ENCODE results near the gene MLXIP. TPM values are rescaled to one million over a fixed set of nuclear protein-coding genes. Genes with fewer than 3 reads are reported as not detected.

The MLXIP gene
- total and polyA plus RNA-seq, 8 donors: 48.1 to 98.7 (median 77.9) TPM

- Histone ChIP-seq H3K4me1 (peaks cover 0 to 19% of the 10 kb centered on the region in 2 donors), H3K36me3 (peaks cover 0 to 65% of the 10 kb centered on the region in 2 donors), H3K27me3 (no peaks in the 10 kb centered on the region), H3K9me3 (no peaks in the 10 kb centered on the region), H3K4me3 (no peak overlapping the region), H3K27ac (no peak overlapping the region)
- no peak for ATAC-seq
- intact Hi-C loops (cut with DNase I): loop anchor here in 1 of 2 donors (5.0 kb wide), 1 partner anchor 71 kb away; no protein-coding TSS in a partner anchor
- peak in 1 of 4 donors; percentile 29 for DNase-seq
- TF ChIP-seq CTCF (IDR thresholded peaks at IDR 0.05): no peak
Measured at GRCh38 chr12:122128481-122128880, 49.9 kb downstream of the MLXIP start.

- Histone ChIP-seq H3K9me3 (no peaks in the 10 kb centered on the region), H3K4me3 (no peak overlapping the region), H3K36me3 (peaks cover 0 to 72% of the 10 kb centered on the region in 2 donors), H3K4me1 (peaks cover 0 to 15% of the 10 kb centered on the region in 2 donors), H3K27ac (no peak overlapping the region), H3K27me3 (no peaks in the 10 kb centered on the region)
- TF ChIP-seq CTCF (IDR thresholded peaks at IDR 0.05): no peak
- no peak for DNase-seq
- intact Hi-C loops (cut with DNase I): loop anchor here in 1 of 2 donors (5.0 kb wide), 1 partner anchor 72 kb away; no protein-coding TSS in a partner anchor
- ATAC-seq: no peak
Measured at GRCh38 chr12:122129131-122129530, 50.6 kb downstream of the MLXIP start.

- Histone ChIP-seq H3K36me3 (peaks cover 0 to 82% of the 10 kb centered on the region in 2 donors), H3K4me1 (peaks cover 0 to 8% of the 10 kb centered on the region in 2 donors), H3K27me3 (no peaks in the 10 kb centered on the region), H3K9me3 (no peaks in the 10 kb centered on the region), H3K4me3 (no peak overlapping the region), H3K27ac (no peak overlapping the region)
- ATAC-seq (no peak), DNase-seq (no peak)
- intact Hi-C loops (cut with DNase I): no loop called here
- no peak for TF ChIP-seq CTCF (IDR thresholded peaks at IDR 0.05)
Measured at GRCh38 chr12:122130150-122130549, 51.6 kb downstream of the MLXIP start.

GRCh38 chr12:122133192-122133950 is 54.8 kb downstream of the MLXIP start:
- TF ChIP-seq CTCF (IDR thresholded peaks at IDR 0.05): no peak
- intact Hi-C loops (cut with DNase I): no loop called here
- ATAC-seq: no peak

GRCh38 chr12:122135437-122136031 is 57.0 kb downstream of the MLXIP start:
- no peak for DNase-seq
- no peaks in the 10 kb centered on the region for H3K27me3 ChIP-seq
- H3K9me3 ChIP-seq: no peaks in the 10 kb centered on the region
- no peak for TF ChIP-seq CTCF (IDR thresholded peaks at IDR 0.05)
- H3K4me3 ChIP-seq: no peak overlapping the region
- no peaks in the 10 kb centered on the region for H3K4me1 ChIP-seq
- H3K36me3 ChIP-seq: peaks cover 0 to 96% of the 10 kb centered on the region in 2 donors
- intact Hi-C loops (cut with DNase I): no loop called here
- no peak for ATAC-seq
- no peak overlapping the region for H3K27ac ChIP-seq

More at GRCh38 chr12:122133192-122133950, 54.8 kb downstream of the MLXIP start:
- Histone ChIP-seq H3K27ac (no peak overlapping the region), H3K4me1 (no peaks in the 10 kb centered on the region), H3K36me3 (peaks cover 0 to 96% of the 10 kb centered on the region in 2 donors), H3K27me3 (no peaks in the 10 kb centered on the region), H3K9me3 (no peaks in the 10 kb centered on the region), H3K4me3 (no peak overlapping the region)
- no peak for DNase-seq

All from left lung (tissue), 10 donors.